ENCODE results near the gene PLCH1.

Gene PLCH1

DNA sequence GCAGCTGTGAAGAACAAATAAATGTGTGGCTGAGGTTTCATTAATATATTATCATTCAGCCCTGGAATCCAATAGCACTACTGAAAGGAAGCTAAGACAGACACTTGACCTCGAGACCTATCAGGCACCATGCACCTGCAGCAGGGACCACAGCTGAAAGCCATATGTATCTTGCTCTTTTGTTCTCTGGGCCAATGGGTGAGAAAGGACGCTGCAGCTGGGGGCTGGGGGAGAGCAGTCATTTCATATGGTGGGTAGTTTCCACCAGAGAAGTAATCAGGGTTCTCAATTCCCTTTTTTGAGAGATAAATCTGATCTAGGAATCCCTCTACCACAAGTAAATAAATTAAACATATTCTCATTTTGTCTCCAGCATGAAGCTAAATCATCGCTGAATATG is 225.8 kb downstream of the PLCH1 start:
- no peak for DNase-seq

DNA sequence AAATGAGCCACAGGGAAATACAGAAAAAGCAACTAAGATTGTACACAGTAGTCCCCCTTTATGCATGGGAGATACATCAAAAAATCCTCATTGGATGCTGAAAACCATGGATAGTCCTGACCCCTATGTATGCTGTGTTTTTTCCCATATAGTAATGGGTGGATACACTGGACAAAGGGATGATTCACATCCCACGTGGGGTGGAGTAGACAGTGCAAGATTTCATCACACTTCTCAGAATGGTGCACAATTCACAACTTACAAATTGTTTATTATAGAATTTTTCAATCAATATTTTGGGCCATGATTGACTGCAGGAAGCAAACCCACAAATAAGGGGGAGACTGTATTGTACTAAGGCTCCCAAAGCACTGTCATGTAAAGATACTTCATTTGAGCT is 227.0 kb downstream of the PLCH1 start:
- no peak for DNase-seq

DNA sequence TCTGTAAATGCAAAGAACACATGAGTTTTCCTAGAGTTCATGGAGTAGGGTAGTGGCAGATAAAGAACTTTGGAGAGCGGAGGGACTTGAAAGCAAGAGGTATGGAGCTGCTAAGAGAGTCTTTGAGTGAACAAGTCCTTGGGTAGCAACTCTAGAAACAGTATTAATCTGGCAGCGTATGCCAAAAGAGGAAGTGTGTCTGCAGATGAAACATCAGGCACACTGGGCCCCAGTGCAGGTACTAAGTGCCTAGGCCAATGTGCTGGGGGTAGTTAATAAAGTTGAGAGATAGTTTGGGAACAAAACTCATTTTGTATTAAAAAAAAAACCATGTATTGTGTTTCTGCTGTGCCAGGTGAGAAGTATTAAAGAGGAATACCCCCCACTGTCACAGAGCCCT is 228.4 kb downstream of the PLCH1 start:
- no peak for DNase-seq

DNA sequence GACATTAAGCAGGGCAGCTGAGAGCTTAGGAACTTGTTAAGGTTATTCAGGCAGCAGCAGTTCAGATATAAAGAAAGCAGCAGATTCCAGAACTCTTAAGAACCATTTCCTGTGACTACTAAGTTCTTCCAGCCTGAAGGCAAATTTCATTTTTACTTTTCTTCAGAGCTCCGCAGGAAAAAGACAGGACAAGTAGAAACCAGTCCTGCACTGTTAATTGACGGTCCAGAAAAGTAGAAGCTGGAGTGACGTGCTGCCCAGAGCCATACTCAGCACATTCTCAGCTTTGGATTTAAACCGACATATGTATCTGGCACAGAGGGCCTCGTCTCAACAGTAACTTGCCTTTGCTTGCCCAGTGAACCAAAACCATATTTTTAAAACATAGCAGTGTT is 232.0 kb downstream of the PLCH1 start:
- no peak for DNase-seq

DNA sequence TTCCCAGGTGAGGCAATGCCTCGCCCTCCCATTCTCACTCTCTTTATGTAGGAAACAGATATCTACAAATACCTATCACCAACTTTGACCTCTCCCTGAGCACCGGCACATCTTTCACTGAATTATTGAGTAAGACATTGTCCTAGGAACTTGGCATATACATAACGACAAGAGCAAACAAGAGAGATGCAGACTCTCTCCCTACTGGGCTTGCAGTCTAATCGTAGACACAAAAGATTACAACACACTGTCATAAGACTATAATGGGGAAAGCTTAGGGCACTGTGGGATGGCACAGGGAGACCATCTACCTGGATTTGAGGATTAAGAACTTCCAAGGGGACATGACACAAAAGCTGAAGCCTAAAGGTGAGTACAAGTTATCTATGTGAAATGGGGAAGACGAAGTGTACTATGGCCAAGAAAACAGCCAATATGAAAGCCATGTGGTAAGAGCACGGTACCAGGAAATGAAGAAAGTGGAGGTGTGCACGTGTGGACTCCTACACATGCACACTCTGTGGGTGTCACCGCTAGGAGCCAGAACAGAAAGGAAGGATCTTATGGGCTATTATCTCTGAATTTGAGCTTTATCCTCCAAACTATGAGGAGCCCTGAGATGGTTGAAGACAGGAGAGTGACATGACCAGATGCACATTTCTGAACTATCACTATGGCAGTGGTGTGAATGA is 232.6 kb downstream of the PLCH1 start:
- no peak for DNase-seq

DNA sequence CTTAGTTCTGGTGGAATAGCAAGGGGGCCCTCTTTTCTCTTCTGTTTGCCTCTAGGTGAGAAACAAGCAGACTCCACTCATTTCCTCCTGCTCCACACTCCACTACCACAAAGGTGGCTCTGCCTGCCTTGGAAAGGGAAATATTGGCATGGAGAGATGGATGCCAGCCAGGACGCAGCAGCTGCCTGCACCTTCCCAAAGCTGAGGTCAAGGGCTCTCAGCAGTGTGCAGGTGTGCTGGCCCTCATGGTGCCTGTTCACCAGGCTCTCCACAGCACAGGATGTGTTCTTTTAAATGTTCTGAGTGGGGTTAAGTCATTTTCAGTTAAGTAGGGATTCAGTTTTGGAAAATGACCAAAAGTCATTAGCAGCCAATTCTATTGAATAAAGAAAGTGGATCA is 240.2 kb downstream of the PLCH1 start:
- no peak for DNase-seq

DNA sequence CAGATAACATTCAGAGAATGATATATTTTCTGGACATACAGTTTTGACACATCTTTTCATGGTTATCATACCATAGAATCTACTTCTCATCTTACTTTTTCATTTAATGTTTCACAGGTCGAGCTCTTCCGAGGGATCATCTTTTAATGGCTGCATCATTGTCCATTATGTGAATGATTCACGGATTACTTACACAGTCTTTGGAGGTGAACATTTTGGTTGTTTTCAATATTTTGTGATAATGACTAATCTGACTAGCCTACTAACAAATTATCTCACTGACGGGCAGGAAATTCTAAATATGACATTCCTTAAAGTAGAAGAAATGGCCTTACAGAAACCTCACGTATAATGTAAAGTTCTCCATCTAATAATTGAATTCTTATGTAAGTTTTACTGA is 242.2 kb downstream of the PLCH1 start:
- DNase-seq = no peak

DNA sequence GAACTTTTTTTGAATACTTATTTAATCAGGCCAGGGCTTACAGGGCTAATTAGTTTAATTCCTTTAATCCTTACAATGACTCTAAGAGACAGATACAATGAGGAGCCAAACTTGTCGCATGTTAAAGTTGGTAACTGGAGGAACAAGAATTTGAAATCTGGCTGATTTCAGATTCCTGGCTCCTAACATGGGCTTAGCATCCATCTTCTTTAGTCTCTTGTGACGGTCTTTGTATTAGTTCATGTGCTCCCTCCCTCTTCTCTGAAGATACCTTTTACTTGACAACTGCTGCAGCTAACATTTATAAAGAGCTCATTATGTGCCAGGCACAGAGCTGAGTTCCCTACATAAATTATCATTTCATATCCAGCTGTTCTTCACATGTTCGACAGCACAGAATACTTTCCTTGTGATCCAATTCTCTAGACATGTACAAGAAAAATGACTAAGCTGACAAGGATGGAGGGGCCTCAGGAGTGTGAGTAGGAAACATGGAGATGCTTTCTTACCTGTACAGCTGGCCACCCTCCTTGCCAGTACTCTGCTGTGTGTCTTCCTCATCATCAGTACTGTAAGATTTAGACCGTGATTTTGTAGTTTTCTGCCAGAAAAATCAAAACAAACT is 244.6 kb downstream of the PLCH1 start:
- DNase-seq = no peak

DNA sequence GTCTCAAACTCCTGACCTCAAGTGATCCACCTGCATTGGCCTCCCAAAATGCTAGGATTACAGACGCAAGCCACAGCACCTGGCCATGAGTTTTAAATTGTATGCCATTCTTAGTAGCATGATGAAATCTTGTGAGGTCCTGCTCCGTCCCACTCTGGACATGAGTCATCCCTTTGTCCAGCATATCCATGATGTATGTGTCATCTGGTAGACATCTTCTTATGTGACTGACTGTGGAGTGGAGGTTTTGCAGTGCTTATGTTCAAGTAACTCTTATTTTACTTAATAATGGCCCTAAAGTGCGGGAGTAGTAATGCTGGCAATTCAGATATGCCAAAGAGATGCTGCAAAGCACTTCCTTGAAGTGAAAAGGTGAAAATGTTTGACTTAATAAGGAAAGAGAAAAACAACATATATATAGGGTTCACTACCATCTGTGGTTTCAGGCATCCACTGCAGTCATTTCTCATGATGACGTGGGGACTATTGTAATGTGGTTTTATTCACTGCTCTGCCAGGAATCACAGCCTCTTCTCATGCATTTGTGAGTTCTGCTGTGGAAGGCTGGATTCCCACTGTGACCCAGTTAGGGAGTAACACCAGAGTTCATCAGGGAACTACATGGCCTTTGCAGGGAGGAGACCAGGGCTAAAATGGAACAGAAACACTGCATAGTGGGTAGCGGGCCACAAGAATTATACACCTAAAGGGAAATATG is 246.8 kb downstream of the PLCH1 start:
- no peak for DNase-seq

DNA sequence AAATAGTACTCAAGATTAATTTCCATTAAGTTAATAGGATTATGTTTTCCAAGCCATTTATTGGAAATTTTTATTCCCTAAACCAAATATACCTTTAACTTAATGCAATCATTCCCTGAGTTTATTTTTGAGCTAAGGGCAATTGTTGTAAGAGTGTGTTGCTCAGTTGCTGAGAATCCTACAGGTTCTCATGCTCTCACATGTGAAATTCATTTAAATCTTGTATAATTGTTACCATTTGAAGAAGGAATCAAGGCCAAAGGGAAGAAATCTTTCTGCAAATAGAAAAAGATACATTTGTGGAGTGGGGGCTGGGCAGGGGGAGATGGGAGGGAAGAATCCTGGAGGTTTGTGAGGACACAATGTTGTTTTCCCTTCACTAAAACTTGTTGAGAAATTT is 248.7 kb downstream of the PLCH1 start:
- no peak for DNase-seq

DNA sequence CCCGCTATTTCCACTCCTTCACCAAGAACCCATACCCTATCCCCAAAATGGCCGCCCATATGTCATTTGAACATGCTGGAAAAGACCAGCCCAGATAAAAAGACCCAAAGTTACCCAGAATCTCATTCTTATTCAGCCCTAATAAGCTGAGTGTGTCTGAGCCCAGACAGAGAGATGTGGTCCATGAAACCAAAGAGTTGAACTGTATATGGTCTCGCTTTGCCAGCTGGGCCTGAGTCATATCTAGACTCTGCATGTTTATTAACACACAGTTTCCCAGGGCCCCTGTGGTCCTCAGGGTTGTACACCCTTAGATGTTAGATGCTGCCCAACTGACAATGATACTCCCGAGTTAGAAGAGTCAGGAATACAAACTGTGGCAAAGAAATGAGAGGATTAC is 249.5 kb downstream of the PLCH1 start:
- DNase-seq = no peak

DNA sequence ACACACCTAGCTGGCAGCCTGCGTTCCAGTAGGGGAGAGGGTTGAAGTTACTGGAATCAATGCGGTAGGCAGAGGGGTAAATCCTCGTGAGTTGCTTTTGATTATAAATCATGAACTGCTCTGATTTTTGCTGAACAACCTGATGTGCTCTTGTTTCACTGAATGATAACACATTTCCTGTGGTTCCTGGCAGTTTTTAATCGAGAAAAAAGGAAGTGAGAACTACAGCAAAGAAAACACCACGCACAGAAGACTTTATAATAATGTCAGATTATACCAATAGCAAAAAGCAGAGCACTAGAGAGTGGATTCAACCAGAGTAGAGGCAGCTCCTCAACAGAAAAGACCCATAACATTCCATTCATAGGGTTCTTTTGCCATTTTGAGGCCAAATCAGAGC is 250.5 kb downstream of the PLCH1 start:
- no peak for DNase-seq

DNA sequence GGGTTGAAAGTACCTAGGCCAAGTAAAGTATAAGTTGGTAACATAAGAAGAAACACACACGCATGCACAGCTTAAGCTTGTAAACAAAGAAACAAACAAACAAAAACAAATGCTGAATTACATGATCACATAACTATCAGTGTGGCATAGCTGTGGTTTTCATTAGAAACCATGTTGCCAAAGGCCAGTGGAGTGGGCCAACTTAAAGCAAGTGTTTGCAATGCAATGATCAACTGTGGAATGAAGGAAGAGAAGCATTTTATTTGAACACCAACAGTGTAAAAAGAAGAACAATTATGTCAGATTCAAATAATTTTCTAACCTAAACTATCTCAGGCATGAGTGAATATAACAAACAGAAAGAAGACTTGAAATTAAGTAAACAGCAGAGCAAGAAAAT is 252.0 kb downstream of the PLCH1 start:
- DNase-seq = no peak

DNA sequence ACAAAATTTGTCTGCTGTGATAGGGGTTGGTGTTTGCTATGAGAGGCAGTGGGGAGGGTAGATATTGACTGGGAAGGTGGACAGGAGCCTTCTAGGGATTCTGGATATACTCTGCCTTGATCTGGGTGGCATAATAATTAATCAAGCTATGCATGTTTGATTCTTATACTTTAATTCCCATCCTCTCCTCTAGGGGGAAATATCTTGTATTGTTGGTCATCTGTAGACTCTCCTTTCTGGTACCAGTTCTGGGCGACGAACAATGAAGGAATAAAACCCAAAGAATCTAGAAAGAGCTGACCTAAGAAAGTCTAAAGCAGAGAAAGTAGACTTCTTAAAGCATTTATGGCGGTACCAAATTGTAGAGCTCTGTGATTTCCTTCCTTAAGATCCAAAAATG is 253.2 kb downstream of the PLCH1 start:
- no peak for DNase-seq

DNA sequence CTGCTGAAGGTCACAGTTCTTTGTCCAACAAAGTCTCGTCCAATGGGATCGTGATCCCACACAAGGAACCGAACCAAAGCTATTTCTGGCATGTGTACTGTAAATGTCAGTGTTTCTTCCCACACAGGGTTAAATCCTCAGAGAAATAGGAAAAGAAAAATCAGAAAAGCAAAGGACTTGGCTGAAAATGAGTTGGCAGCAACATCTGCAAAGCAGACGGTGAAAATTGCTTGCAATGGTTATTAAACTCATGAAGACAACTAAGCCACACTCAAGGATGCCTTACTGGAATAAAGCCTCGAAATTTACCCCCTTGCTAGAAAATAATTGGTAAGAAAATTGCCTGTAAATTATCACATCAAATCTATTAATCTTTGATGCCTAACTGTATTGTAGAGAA is 256.2 kb downstream of the PLCH1 start:
- no peak for DNase-seq

DNA sequence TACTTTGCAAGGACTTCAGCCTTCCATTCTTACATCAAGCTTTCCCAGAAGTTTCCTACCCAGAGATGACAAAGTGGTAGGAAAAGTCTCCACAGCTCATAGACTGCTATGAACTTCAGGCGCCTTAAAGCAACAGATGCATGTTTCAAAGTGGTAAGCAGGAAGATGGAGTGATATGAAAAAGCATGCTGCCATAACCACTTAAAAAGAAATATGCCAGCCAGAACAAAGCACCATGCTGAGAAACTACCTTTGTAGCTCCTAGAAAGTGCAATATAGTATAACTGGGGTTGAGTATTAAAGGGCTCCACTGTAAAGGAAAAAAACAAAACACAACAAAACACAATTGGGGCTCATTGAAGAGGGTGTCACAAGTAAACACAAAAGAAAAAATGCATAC is 259.0 kb downstream of the PLCH1 start:
- no peak for DNase-seq

DNA sequence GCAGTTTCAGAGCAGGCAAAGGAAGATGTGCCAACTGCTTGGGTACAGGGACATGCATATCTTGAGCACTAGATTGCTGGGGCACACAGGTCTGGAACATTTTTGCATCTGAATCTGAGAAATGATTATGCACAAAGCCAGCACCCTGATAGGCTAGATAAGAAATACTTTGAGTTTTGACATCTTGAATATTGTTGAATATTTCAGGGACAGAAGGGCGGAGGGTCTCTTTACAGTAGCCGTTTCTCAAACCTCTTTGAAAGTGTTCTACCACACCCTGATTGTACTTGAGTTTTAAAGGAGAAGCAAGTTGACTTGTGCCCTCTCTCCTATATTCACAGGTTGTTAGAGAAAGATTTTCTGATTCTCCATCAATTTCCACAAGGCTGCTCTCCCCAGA is 263.3 kb downstream of the PLCH1 start:
- DNase-seq = no peak

DNA sequence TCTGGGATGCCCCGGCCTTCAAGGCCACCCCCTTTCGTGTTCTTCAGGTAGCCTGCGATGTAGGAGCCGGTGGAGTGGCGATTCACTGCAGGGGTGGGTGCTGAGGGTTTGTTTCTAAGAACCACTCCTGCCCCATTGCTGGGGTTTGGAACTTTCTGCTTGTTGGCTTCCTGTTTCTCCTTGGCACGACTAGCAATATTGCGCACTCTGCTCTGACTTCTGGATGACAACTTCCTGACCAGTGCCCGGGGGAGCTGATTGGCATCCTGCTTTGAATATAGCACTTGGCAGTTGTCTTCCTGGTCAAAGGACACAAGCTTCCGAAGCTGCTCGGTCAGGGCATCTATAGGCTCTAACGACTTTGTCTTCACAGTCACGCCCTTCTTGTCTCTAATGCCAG is 263.8 kb downstream of the PLCH1 start:
- DNase-seq = no peak

DNA sequence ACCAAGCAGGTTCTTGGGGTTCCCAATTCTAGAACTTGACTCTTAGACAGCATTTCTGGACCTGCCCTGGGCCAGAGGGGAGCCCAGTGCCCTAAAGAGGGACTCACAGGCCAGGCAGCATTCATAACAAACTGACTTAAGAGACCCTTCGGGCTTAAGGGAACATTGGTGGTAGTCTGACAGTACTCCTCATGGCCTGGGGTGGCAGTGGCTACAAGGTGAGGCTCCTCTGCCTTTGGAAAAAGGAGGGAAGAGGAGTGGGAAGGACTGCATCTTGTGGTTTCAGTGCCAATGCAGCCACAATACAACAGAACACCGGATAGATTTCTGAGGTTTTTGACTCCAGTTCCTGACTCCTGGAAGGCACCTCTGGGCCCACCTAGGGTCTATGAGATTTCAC is 279.2 kb downstream of the PLCH1 start:
- DNase-seq = no peak

DNA sequence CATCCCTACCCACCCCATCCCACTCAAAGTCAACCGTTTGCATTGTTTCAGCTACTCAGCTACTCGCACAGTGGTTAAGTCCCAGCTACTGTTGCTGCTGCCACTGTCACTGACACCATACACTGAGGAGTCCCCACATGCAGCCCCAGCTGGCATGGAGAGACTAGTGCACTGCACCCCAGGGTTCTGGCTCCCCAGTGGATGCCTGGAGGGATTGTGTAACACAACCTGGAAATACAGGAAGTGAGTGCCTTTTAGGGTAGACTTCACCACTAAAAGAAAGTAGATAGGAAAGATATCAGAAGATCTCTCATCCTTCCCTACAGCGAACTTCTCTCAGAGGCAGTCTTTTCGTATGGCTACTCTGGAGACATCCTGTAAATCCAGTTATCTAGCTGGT is 282.2 kb downstream of the PLCH1 start:
- DNase-seq = no peak

DNA sequence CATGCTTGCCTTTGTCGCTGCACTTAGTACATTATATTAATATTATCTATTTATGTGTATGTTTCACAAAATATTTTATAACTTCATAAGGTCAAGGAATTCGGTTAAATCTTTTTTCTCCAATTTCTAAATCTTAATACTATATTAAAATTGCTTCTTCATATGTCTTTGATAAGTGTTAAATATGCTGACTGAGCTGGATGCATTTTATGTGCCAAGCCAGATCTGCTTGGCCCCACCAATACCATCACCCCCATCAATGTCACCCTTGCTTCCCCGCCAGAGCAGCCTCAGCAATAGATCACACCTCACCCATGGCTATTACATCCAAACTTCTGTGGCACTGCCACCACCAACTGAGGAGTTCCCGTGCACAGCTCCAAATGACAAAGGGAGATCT is 287.3 kb downstream of the PLCH1 start:
- no peak for DNase-seq

DNA sequence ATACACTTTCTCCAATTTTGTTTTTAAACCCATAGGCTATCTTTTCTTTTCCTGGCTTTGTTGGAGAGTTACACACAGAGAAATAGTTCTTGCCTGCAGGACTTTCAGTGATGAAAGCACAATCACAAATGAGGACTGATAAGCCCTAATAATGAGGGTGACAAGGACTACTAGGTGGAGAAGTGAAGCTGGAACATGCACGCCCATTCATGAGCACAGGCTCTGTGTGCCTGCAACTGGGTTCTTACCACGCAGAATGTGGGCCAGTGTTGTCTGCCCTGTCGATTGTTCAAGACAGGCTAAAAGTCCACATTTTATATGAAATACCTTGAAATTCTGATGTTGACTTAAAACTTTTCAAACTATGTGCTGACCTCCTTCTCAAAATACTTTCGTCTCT is 289.1 kb downstream of the PLCH1 start:
- DNase-seq = no peak

DNA sequence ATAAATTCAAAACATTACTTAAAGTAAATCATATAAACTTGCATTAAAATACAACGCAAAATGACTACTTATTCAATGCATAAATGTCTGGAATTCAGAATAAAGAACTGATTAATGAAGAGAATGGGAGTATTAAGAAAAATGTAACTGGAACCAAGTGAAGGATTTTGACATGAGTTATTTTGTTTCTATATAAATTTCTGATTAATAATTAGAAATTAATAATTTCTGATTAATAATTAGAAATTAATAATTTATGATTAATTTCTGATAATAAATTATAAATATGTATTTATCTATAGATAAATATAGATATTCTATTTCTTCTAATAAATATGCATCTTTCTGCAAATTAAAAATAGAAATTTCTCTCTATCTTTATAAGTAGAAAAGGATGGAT is 291.4 kb downstream of the PLCH1 start:
- no peak for DNase-seq

DNA sequence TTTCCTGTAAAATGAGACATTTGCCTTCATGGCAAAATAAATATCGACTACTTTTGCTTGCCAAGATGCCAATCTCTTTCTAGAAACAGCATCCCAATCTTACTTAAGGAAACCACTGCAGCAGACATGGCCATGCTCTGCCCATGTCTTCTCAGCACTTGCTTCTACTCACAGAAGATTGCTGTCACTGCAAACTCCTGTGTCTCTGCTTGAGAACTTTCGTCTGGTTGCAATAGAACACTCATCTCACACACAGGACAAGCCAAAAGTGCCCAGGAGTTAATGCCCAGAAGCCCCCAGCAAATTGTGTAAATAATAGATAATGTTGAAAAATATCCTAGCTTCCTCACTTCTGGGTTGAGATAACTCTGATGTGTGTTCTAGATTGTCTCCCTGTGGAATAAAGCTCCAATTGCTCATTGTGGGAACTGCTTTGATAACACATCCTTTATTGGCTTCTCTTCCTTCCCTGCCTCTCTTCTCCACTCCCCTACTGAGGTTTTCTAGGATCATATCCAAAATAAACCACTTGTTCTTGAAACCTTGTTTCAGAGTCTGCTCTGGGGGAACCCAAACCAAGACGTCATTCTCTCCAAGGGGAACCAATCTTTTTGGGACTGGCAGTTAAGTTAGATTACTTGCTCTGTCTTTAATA is 295.1 kb downstream of the PLCH1 start:
- no peak for DNase-seq

All from activated CD8-positive, alpha-beta memory T cell treated with anti-CD3 and anti-CD28 coated beads, Interleukin-2, amount 50 U/mL, for 48 hours (primary cell).